GM12878 (cell line): ENCODE data around the gene COL9A2. TPM values are rescaled to one million over a fixed set of nuclear protein-coding genes. Genes with fewer than 3 reads are reported as not detected.

Experiments used
- ATAC-seq: fragments of 200-7000 bp; cut with Tn5 transposase; 3 replicates; pipeline ENCODE4 v1.9.1; 2020; ENCODE audit warnings: mild to moderate bottlenecking, moderate library complexity
- BruUV-seq: library from RNA; stranded (reverse); fragments of 400-500 nt; replicated peaks from 2 replicates; lab custom pipeline; 2021; lab: Mats Ljungman, UMichigan
- CTCF ChIA-PET: fragments of 300-600 bp; sonication (Branson Sonifier 250); formaldehyde crosslinking; extraction: SDS; loops from one replicate; lab custom pipeline; 2021; ENCODE audit warnings: inconsistent platforms; lab: Yijun Ruan, JAX
- POLR2A ChIA-PET: fragments of 350-600 bp; formaldehyde crosslinking; extraction: SDS; loops from one replicate; lab custom pipeline; 2021; ENCODE audit warnings: inconsistent platforms; lab: Charles Lee
- RAD21 ChIA-PET: fragments of 300-600 bp; sonication (Branson Sonifier 250); formaldehyde crosslinking; loops from one replicate; lab custom pipeline; 2023; ENCODE audit warnings: antibody characterized with exemption; ENCODE audit not compliant: unreplicated experiment; lab: Charles Lee
- SMC1A ChIA-PET: fragments of 300-600 bp; sonication (Branson Sonifier 250); formaldehyde crosslinking; loops from one replicate; lab custom pipeline; 2023; ENCODE audit not compliant: unreplicated experiment, uncharacterized antibody; lab: Charles Lee
- DNase-seq: peaks from one replicate; pipeline ENCODE4 v3.0.0-alpha.2; 2011; ENCODE audit warnings: low read depth, low spot score
- FAIRE-seq: peaks from 3 replicates; lab custom pipeline; 2011; peaks lifted over from hg19 to GRCh38; lab: Jason Lieb, UNC
- H2AFZ ChIP-seq: 2 replicates; pipeline ENCODE4 v1.6.0; 2011; ENCODE audit warnings: low read depth, low read length, control low read depth; ENCODE audit not compliant: control insufficient read depth
- H3K27ac ChIP-seq: 2 replicates; pipeline ENCODE4 v1.5.1; 2011; ENCODE audit warnings: control low read depth; ENCODE audit not compliant: control insufficient read depth, insufficient read depth
- H3K27me3 ChIP-seq, 2 experiments: replicated peaks in 1 of 2; 2 replicates each; pipeline versions ENCODE4 v1.6.0 to v1.6.1; 2011; ENCODE audit warnings: low read length in 1 of 2; ENCODE audit not compliant: control insufficient read depth in 2 of 2, insufficient read depth in 2 of 2
- H3K36me3 ChIP-seq, 2 experiments: 2 replicates each; pipeline ENCODE4 v1.5.1; 2011; ENCODE audit warnings: low read length in 1 of 2; ENCODE audit not compliant: control insufficient read depth in 2 of 2, insufficient read depth in 2 of 2
- H3K4me1 ChIP-seq: 2 replicates; pipeline ENCODE4 v1.6.1; 2011; ENCODE audit warnings: mild to moderate bottlenecking, low read length, moderate library complexity, mixed read lengths; ENCODE audit not compliant: control insufficient read depth, insufficient read depth
- H3K4me2 ChIP-seq: 2 replicates; pipeline ENCODE4 v1.6.0; 2011; ENCODE audit warnings: control low read depth; ENCODE audit not compliant: control insufficient read depth, insufficient read depth
- H3K4me3 ChIP-seq: fragments of 200-600 bp; sonication (generic); 2 replicates; pipeline ENCODE4 v1.5.1; 2016
- H3K79me2 ChIP-seq: 2 replicates; pipeline ENCODE4 v1.6.0; 2011; ENCODE audit warnings: low read length; ENCODE audit not compliant: control insufficient read depth, insufficient read depth
- H3K9ac ChIP-seq: 2 replicates; pipeline ENCODE4 v1.8.0; 2011; ENCODE audit warnings: low read length, control low read depth, mixed read lengths; ENCODE audit not compliant: control insufficient read depth, insufficient read depth
- H3K9me3 ChIP-seq: replicated peaks from 3 replicates; pipeline ENCODE4 v1.5.1; 2011; ENCODE audit warnings: mild to moderate bottlenecking, low read length; ENCODE audit not compliant: control insufficient read depth, insufficient read depth
- H4K20me1 ChIP-seq: 2 replicates; pipeline ENCODE4 v1.6.0; 2011; ENCODE audit not compliant: control insufficient read depth, insufficient read depth
- BACH1 ChIP-seq: fragments of 450-650 bp; IDR thresholded peaks from 2 replicates; pipeline ENCODE4 v1.6.1; 2017; ENCODE audit warnings: mild to moderate bottlenecking, borderline replicate concordance
- CHD1 ChIP-seq: IDR thresholded peaks from 2 replicates; pipeline ENCODE4 v1.6.1; 2012; ENCODE audit warnings: low read depth, low read length, improper control_type of control experiment
- EP300 ChIP-seq, 2 experiments: fragments of 150-350 bp in 1 of 2; IDR thresholded peaks; 2 replicates each; pipeline ENCODE4 v1.6.1; 2011 to 2012; ENCODE audit warnings: low read depth in 2 of 2, low read length in 2 of 2, borderline replicate concordance in 1 of 2, improper control_type of control experiment in 1 of 2, inconsistent platforms in 1 of 2; ENCODE audit not compliant: control insufficient read depth in 1 of 2
- GABPA ChIP-seq: IDR thresholded peaks from 2 replicates; pipeline ENCODE4 v1.6.1; 2014; ENCODE audit warnings: antibody characterized with exemption, low read depth, mild to moderate bottlenecking, inconsistent platforms
- IRF4 ChIP-seq: IDR thresholded peaks from 2 replicates; pipeline ENCODE4 v1.6.1; 2011; ENCODE audit warnings: low read depth, low read length
- KLF5 ChIP-seq: fragments of 450-650 bp; IDR thresholded peaks from 2 replicates; pipeline ENCODE4 v1.6.1; 2014; ENCODE audit warnings: mild to moderate bottlenecking; ENCODE audit not compliant: partially characterized antibody
- LARP7 ChIP-seq: fragments of 450-650 bp; IDR thresholded peaks from 2 replicates; pipeline ENCODE4 v1.6.1; 2017; ENCODE audit warnings: mild to moderate bottlenecking
- NFYB ChIP-seq: IDR thresholded peaks from 2 replicates; pipeline ENCODE4 v1.6.1; 2011; ENCODE audit warnings: low read depth, mild to moderate bottlenecking, low read length, improper control_type of control experiment, moderate library complexity; ENCODE audit not compliant: insufficient read depth
- NRF1 ChIP-seq: conservative IDR thresholded peaks from 2 replicates; pipeline ENCODE4 v1.6.1; 2011; ENCODE audit warnings: mild to moderate bottlenecking, low read depth, low read length, improper control_type of control experiment
- RCOR1 ChIP-seq: conservative IDR thresholded peaks from 2 replicates; pipeline ENCODE4 v1.6.1; 2012; ENCODE audit warnings: low read depth, low read length, improper control_type of control experiment
- SRF ChIP-seq, 2 experiments: IDR thresholded peaks; 2 replicates each; pipeline ENCODE4 v1.6.1; 2011; ENCODE audit warnings: low read depth in 2 of 2, low read length in 2 of 2, mild to moderate bottlenecking in 1 of 2, moderate library complexity in 1 of 2
- STAT1 ChIP-seq: fragments of 450-650 bp; conservative IDR thresholded peaks from 2 replicates; pipeline ENCODE4 v1.6.1; 2014; ENCODE audit warnings: antibody characterized with exemption, mild to moderate bottlenecking
- ZBED1 ChIP-seq: IDR thresholded peaks from 2 replicates; pipeline ENCODE4 v1.6.1; 2016; ENCODE audit warnings: borderline replicate concordance
- ZNF207 ChIP-seq: fragments of 450-650 bp; IDR thresholded peaks from 2 replicates; pipeline ENCODE4 v1.6.1; 2014; ENCODE audit warnings: antibody characterized with exemption, mild to moderate bottlenecking, borderline replicate concordance
- ZNF217 ChIP-seq: fragments of 450-650 bp; IDR thresholded peaks from 2 replicates; pipeline ENCODE4 v1.6.1; 2017; ENCODE audit warnings: antibody characterized with exemption, mild to moderate bottlenecking
- ZZZ3 ChIP-seq: IDR thresholded peaks from 2 replicates; pipeline ENCODE4 v1.6.1; 2011; ENCODE audit warnings: low read depth; ENCODE audit not compliant: control insufficient read depth, insufficient read length
- WGBS: methylation state at CpG from one replicate; pipeline ENCODE4 v1.1.6; 2016; ENCODE audit warnings: low lambda C conversion rate; ENCODE audit not compliant: insufficient replicate concordance, insufficient coverage; ENCODE audit errors: missing lambda C conversion rate; 5-methylcytosine and 5-hydroxymethylcytosine counted together
- in situ Hi-C: fragments of 300-500 bp; cut with MboI; formaldehyde crosslinking; loops from 9 replicates; pipeline ENCODE4 v1.14.3; 2018; ENCODE audit warnings: mixed read lengths
- intact Hi-C: fragments of 100-400 bp; cut with micrococcal nuclease; formaldehyde crosslinking; loops from one replicate; pipeline ENCODE4 v1.14.2; 2022; ENCODE audit not compliant: unreplicated experiment
- polyA plus RNA-seq, 11 experiments: library from polyadenylated mRNA; depleted of rRNA in 4 of 11; unstranded in 6 of 11; stranded (reverse) in 5 of 11; fragments of >200 nt; fragmentation: Nextera tagmentation in 4 of 11; fragmentation: Illumina TruSeq in 1 of 11; extraction: Ambion mirVana in 4 of 11; extraction: Trizol in 1 of 11; gene quantifications; 1 replicate in 1 of 11; 2 replicates in 10 of 11; pipeline versions ENCODE4 v1.2.1 to v1.2.3, GENCODE V29; 2011 to 2016; ENCODE audit warnings: inconsistent platforms in 2 of 11, missing spikeins in 2 of 11, low read depth in 1 of 11
- total RNA-seq, 4 experiments: library from RNA; depleted of rRNA in 3 of 4; stranded (reverse); fragments of >200 nt in 3 of 4; fragmentation: Illumina TruSeq in 1 of 4; extraction: Trizol in 1 of 4; gene quantifications; 2 replicates each; pipeline versions ENCODE4 v1.2.1 to v1.2.3, GENCODE V29; 2013 to 2021
- TF ChIP-seq, protein P1 (sequence below): fragments of 150-350 bp; IDR thresholded peaks from 2 replicates; pipeline ENCODE4 v1.6.1; 2014; ENCODE audit warnings: mild to moderate bottlenecking, low read depth, low read length
- TF ChIP-seq, protein P2 (sequence below): IDR thresholded peaks from 2 replicates; pipeline ENCODE4 v1.6.1; 2012; ENCODE audit warnings: mild to moderate bottlenecking, low read depth, low read length

The COL9A2 gene
- total and polyA plus RNA-seq, 10 of the 15 experiments (the other 5 are each of a cell fraction or from before 2014, with no cell fraction given): 3.1 to 63.3 (median 22.4) TPM

GRCh38 chr1:40318970-40319621 lies 2.0 kb upstream of the COL9A2 start:
- FAIRE-seq (no peak), ATAC-seq (no peak), DNase-seq (no peak)
- ChIA-PET RAD21 (interaction anchor here (1.4 kb wide), 1 partner anchor 85 kb away, joined by 8 read pairs; no protein-coding TSS in a partner anchor), POLR2A (no interaction called here), SMC1A (interaction anchor here (1.2 to 9.0 kb wide), 5 partner anchors 18 to 166 kb away, joined by 3 to 84 read pairs (median 7); no protein-coding TSS in a partner anchor), CTCF (interaction anchor here (0.9 to 10.0 kb wide), 5 partner anchors 18 to 174 kb away, joined by 3 to 170 read pairs (median 77); no protein-coding TSS in a partner anchor)
- Histone ChIP-seq H3K4me1 (peaks cover 18% of the 10 kb centered on the region), H2AFZ (no peak overlapping the region), H3K36me3 (no peaks in the 10 kb centered on the region), H3K27ac (no peak overlapping the region), H3K27me3 (peaks cover 4 to 9% of the 10 kb centered on the region in 2 experiments; a peak in 3 of 4 replicates), H3K79me2 (no peaks in the 10 kb centered on the region), H3K9ac (no peak overlapping the region), H4K20me1 (no peaks in the 10 kb centered on the region), H3K4me2 (no peak overlapping the region), H3K9me3 (no peaks in the 10 kb centered on the region), H3K4me3 (no peak overlapping the region)
- no peak for TF ChIP-seq KLF5
- no peak for TF ChIP-seq RCOR1
- TF ChIP-seq, protein P1, sequence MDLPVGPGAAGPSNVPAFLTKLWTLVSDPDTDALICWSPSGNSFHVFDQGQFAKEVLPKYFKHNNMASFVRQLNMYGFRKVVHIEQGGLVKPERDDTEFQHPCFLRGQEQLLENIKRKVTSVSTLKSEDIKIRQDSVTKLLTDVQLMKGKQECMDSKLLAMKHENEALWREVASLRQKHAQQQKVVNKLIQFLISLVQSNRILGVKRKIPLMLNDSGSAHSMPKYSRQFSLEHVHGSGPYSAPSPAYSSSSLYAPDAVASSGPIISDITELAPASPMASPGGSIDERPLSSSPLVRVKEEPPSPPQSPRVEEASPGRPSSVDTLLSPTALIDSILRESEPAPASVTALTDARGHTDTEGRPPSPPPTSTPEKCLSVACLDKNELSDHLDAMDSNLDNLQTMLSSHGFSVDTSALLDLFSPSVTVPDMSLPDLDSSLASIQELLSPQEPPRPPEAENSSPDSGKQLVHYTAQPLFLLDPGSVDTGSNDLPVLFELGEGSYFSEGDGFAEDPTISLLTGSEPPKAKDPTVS: no peak
- TF ChIP-seq NRF1: no peak
- TF ChIP-seq ZBED1: no peak
- no peak for TF ChIP-seq ZZZ3
- no peak for TF ChIP-seq CHD1
- TF ChIP-seq NFYB: no peak
- TF ChIP-seq, protein P2, sequence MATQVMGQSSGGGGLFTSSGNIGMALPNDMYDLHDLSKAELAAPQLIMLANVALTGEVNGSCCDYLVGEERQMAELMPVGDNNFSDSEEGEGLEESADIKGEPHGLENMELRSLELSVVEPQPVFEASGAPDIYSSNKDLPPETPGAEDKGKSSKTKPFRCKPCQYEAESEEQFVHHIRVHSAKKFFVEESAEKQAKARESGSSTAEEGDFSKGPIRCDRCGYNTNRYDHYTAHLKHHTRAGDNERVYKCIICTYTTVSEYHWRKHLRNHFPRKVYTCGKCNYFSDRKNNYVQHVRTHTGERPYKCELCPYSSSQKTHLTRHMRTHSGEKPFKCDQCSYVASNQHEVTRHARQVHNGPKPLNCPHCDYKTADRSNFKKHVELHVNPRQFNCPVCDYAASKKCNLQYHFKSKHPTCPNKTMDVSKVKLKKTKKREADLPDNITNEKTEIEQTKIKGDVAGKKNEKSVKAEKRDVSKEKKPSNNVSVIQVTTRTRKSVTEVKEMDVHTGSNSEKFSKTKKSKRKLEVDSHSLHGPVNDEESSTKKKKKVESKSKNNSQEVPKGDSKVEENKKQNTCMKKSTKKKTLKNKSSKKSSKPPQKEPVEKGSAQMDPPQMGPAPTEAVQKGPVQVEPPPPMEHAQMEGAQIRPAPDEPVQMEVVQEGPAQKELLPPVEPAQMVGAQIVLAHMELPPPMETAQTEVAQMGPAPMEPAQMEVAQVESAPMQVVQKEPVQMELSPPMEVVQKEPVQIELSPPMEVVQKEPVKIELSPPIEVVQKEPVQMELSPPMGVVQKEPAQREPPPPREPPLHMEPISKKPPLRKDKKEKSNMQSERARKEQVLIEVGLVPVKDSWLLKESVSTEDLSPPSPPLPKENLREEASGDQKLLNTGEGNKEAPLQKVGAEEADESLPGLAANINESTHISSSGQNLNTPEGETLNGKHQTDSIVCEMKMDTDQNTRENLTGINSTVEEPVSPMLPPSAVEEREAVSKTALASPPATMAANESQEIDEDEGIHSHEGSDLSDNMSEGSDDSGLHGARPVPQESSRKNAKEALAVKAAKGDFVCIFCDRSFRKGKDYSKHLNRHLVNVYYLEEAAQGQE: no peak
- TF ChIP-seq IRF4: no peak
- no peak for TF ChIP-seq GABPA
- TF ChIP-seq ZNF207: no peak
- no peak for TF ChIP-seq EP300 (IDR thresholded peaks at IDR 0.05; ENCODE audit: borderline replicate concordance in 1 of 2, control insufficient read depth in 1 of 2, low read depth in 2 of 2, low read length in 2 of 2)
- TF ChIP-seq ZNF217: no peak
- no peak for TF ChIP-seq BACH1
- no peak for TF ChIP-seq LARP7
- no peak for TF ChIP-seq SRF (IDR thresholded peaks at IDR 0.05; ENCODE audit: low read depth in 2 of 2, low read length in 2 of 2)
- TF ChIP-seq STAT1: no peak
- no TSS peak for BruUV-seq
- 95% methylated on average over 4 of the region's 4 CpGs for WGBS
- in situ Hi-C loops (no loop called here), intact Hi-C loops (no loop called here)
